OCI-LY3 (cell line): ENCODE measurements around the gene BRAF.

Experiments
- EZH2phosphoT487 ChIP-seq: fragments of 200-600 bp; shearing (Covaris generic); IDR thresholded peaks from 2 replicates; pipeline ENCODE4 v1.6.1; 2018; ENCODE audit warnings: antibody characterized with exemption, mixed run types, low read depth
- TF ChIP-seq, protein P1 (sequence below): fragments of 200-600, 300-600 bp; sonication (generic); IDR thresholded peaks from 2 replicates; pipeline ENCODE4 v1.5.1; 2014; ENCODE audit warnings: antibody characterized with exemption, low read length, low read depth

DNA sequence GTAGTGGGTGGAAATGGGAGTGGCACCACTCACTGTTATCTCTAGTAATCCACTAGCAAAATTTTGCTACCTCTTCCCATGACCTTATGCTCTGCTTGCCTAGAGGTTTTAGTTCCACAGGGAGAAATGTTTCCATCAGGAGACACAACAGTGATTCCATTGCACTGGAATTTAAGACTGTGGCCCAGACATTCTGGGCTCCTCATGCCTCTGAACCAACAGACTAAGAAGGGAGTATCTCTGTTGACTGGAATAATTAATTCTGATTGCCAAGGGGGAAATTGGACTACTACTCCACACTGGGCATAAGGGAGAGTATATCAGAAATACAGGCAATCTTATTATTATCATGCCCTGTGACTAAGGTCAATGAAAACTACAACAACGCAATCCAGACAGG, 16.2 kb upstream of the BRAF start:
- TF ChIP-seq, protein P1, sequence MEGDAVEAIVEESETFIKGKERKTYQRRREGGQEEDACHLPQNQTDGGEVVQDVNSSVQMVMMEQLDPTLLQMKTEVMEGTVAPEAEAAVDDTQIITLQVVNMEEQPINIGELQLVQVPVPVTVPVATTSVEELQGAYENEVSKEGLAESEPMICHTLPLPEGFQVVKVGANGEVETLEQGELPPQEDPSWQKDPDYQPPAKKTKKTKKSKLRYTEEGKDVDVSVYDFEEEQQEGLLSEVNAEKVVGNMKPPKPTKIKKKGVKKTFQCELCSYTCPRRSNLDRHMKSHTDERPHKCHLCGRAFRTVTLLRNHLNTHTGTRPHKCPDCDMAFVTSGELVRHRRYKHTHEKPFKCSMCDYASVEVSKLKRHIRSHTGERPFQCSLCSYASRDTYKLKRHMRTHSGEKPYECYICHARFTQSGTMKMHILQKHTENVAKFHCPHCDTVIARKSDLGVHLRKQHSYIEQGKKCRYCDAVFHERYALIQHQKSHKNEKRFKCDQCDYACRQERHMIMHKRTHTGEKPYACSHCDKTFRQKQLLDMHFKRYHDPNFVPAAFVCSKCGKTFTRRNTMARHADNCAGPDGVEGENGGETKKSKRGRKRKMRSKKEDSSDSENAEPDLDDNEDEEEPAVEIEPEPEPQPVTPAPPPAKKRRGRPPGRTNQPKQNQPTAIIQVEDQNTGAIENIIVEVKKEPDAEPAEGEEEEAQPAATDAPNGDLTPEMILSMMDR, result no peak
- TF ChIP-seq EZH2phosphoT487, result no peak
